GM18861 (cell line): Measurements from ENCODE around the gene CEP112.
"Not testable (repeated sequence)": the region's sequence is repeated elsewhere in the genome, so short reads cannot be mapped to it uniquely, and the experiment has no call there.

Experiments
- ATAC-seq: cut with Tn5 transposase; IDR thresholded peaks from one replicate; pipeline ENCODE4 v1.9.1; 2021; ENCODE audit not compliant: unreplicated experiment

The CEP112 gene

GRCh38 chr17:65745241-65745640 lies 446.7 kb downstream of the CEP112 start:
- no peak for ATAC-seq

- ATAC-seq: no peak
Observed at GRCh38 chr17:65743308-65743655, 448.7 kb downstream of the CEP112 start.

- ATAC-seq: no peak
Observed at GRCh38 chr17:65742403-65743307, 449.3 kb downstream of the CEP112 start.

- ATAC-seq: no peak
Observed at GRCh38 chr17:65741710-65742109, 450.2 kb downstream of the CEP112 start.

- no peak for ATAC-seq
Observed at GRCh38 chr17:65739034-65739433, 452.9 kb downstream of the CEP112 start.

DNA sequence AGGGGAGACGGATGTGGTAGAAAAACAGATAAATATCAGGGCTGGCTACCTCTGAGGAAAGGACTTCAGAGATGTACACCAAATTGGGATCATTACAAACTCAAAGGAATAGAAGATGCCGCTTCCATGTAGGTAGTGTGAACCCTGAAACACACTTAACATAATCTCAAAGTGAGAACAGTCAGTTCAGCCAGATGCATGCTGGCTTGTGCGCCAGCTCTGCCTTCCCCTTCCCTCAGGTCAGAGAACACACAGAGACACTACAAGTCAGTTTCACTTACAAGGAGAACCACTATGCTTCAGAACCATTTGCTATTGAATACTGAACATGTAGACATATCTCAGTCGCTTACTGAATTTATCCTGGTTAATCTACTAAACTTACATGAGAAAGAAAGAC lies 454.5 kb downstream of the CEP112 start:
- no peak for ATAC-seq

DNA sequence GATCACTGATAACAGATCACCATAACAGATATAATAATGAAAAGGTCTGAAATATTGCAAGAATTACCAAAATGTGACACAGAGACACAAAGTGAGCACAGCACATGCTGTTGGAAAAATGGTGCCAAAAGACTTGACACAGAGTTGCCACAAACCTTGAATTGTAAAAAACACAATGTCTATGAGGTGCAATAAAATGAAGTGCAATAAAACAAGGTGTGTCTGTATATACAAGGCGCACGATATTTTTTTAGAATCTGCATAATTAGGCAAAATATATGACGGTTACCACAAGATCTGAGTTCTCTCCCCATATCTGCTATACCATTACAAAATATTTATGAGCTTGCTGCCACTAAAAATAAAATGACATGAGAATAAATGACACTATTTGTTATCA lies 458.6 kb downstream of the CEP112 start:
- ATAC-seq: no peak

- ATAC-seq: not testable (repeated sequence)
Observed at GRCh38 chr17:65732667-65733066, 459.3 kb downstream of the CEP112 start.

DNA sequence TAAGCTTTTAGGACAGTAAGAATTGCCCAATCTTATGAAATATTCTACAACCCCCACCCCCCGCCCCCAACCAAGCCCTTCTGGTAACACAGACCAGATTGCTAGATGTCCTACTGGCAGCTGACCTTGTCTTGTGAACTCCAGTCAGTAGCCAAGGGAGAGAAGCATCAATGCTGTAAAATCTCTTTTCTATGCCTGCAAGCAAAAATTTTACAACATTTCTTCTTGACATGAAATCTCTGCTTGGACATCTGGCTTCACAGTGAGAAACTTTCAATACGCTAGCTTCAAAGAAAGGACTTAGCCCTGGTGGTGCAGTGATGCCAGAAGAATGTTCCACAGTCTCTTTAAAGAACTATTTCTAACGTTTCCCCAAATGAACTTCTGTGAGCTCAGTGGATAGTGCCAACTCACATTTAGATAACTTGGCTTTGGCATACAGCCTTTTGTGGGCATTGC lies 461.2 kb downstream of the CEP112 start:
- ATAC-seq: no peak

- ATAC-seq: no peak
Observed at GRCh38 chr17:65729207-65729606, 462.7 kb downstream of the CEP112 start.

- ATAC-seq: no peak
Observed at GRCh38 chr17:65727832-65728231, 464.1 kb downstream of the CEP112 start.

DNA sequence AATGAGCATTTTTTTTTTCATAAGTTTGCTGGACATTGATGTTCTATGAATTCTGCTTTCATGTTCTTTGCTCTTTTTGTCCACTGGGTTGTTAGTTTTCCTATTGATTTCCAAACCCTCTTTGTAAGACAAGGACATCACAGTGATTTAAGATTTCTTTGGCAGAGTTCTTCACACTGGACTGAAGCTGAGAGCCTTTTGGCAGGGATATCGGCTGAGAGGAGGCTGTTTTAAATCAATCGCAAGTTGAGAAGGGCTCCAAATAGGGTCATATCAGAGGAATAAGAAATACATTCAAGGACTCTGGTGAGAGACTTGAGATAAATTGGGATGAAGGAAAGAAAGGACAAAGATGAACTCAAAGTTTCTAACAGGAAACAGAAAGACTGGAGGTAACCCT lies 464.7 kb downstream of the CEP112 start:
- no peak for ATAC-seq

DNA sequence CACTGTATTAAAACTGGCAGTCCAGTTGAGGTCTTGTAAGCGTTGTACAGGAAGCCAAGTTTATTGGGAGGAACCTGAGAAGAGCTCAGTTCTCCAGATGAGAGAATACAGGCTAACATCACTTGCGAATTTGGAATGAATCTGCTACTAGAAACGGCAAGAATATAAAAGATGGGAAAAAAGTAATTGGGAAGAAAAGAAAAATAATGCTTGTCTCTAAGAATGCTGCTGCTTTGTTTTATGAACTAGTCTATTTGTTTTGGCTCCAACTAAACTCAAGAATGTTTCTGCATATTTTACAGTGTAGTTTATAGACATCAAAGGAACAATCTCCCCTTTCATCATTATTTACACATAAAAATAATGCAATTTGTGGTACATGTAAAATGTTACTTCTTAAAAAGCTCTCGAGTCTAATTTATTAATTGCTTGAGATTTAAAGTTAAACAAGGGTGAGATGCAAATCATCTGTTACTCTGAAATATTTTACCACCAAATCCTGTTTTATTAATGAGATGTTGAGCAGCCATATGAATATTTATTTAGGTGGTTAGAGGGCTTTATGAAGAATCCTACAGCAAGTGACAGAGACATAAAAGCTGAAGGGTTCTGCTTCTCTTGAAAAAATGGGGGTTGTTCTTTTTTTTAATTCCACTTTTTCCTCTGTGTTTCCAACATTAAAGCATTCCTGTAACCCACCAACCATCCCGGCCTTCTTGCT lies 468.3 kb downstream of the CEP112 start:
- ATAC-seq: no peak

DNA sequence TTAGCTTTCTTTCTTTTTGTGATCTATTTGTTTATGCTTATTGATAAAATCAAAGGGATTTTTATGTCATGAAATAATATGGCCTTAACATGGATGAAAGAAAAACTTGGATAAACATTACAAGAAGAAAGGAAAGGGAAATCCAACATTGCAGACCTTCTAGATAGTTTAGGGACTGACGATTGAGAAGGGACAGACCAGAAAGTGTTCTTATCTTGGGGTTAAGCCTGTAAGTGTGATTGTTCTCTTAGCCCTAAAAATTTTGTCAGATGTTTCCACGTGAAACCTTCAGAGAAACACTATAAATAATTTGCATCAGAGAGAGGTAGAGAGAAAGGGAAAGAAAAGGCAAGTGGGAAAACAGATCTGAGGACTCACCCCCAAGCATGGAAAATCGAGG lies 473.3 kb downstream of the CEP112 start:
- ATAC-seq: no peak

GRCh38 chr17:65712383-65713267 lies 479.3 kb downstream of the CEP112 start:
- no peak for ATAC-seq

GRCh38 chr17:65711671-65712276 lies 480.2 kb downstream of the CEP112 start:
- ATAC-seq: no peak

DNA sequence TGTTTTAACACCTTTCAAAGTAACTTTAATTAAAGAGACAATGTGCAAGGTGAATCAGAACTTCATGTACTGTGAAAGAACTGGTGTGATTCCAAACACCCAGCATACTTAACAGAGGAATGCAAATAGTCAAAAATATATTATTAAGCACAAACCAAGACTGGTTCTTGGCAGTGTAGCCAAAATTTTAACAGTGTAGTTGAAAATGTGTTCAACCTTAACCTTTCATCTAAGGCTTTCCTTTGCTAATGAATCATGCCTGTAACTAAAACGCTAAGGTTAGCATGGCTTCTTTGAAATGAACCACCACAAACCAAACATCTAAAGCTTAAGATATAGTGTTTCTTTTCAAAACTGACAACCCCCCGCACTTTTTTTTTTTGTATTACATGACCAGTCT lies 484.2 kb downstream of the CEP112 start:
- ATAC-seq: no peak

- no peak for ATAC-seq
Observed at GRCh38 chr17:65704731-65705130, 487.2 kb downstream of the CEP112 start.

DNA sequence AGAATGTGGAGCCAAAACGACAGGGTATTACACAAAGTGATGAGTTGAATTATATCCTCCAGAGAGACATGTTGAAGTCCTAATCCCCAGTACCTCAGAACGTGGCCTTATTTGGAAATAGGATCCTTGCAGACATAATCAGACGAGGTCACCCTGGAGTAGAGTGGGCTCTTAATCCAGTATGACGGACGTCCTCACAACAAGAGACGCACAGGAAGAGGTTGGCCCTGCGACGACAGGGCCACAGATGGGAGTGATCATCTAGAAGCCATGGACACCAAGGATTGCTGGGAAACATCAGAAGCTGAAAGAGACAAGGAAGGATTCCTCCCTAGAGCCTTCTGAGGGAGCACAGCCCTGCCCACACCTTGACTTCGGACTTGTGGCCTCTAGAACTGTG lies 488.0 kb downstream of the CEP112 start:
- no peak for ATAC-seq

DNA sequence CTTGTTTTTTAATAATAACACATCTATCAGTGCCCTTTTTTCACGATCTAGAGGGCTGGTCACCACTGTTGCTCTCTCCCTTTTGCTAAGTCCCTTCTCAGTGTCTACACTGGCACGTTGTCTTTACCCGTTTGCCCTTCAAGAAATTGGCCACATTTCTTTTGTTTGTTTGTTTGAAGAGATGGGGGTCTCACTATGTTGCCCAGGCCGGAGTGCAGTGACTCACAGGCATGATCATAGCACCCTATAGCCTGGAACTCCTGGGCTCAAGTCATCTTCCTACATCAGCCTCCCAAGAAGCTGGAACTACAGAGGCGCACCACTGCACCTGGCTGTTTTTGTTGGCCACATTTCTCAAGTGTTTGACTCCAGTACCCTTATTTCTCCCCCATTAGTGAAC lies 492.5 kb downstream of the CEP112 start:
- ATAC-seq: no peak
